GM18508 (cell line): ENCODE results near the gene NUAK1.
"Not testable (repeated sequence)": the region's sequence is repeated elsewhere in the genome, so short reads cannot be mapped to it uniquely, and the experiment has no call there.

ENCODE experiments used
- ATAC-seq: cut with Tn5 transposase; IDR thresholded peaks from one replicate; pipeline ENCODE4 v1.9.1; 2021; ENCODE audit warnings: moderate number of reproducible peaks; ENCODE audit not compliant: insufficient read depth, unreplicated experiment

Gene NUAK1

GRCh38 chr12:106018286-106018685, 120.5 kb downstream of the NUAK1 start:
- ATAC-seq = no peak

GRCh38 chr12:106016601-106017278, 122.0 kb downstream of the NUAK1 start:
- not testable (repeated sequence) for ATAC-seq

- no peak for ATAC-seq
Observed at GRCh38 chr12:106015646-106016045, 123.1 kb downstream of the NUAK1 start.

GRCh38 chr12:106013941-106014340, 124.8 kb downstream of the NUAK1 start:
- ATAC-seq = no peak
